WTC11 (cell line): ENCODE data around the gene CPT1A. TPM values are rescaled to one million over a fixed set of nuclear protein-coding genes. Genes with fewer than 3 reads are reported as not detected.

ENCODE experiments used
- ATAC-seq: fragments of 200-7000 bp; cut with Tn5 transposase; 2 replicates; pipeline ENCODE4 v1.10.0; 2021; ENCODE audit warnings: mild to moderate bottlenecking, moderate library complexity
- CTCF ChIA-PET: fragments of 300-600 bp; sonication (Branson Sonifier 250); formaldehyde crosslinking; loops from one replicate; lab custom pipeline; 2021; ENCODE audit warnings: antibody characterized with exemption; lab: Charles Lee
- POLR2A ChIA-PET: fragments of 350-600 bp; sonication (Branson Sonifier 250); formaldehyde crosslinking; loops from one replicate; lab custom pipeline; 2021; ENCODE audit warnings: antibody characterized with exemption; lab: Charles Lee
- DNase-seq: peaks from one replicate; pipeline ENCODE4 v3.0.0; 2021; ENCODE audit warnings: low spot score
- H3K27ac Mint-ChIP-seq: 2 replicates; pipeline ENCODE4 v1.8.0; 2021; ENCODE audit warnings: mixed read lengths
- H3K27me3 Mint-ChIP-seq: 2 replicates; pipeline ENCODE4 v1.8.0; 2021; ENCODE audit warnings: low read depth, mild to moderate bottlenecking, moderate library complexity, mixed read lengths
- H3K36me3 Mint-ChIP-seq: 2 replicates; pipeline ENCODE4 v1.8.0; 2021; ENCODE audit warnings: mixed read lengths
- H3K4me1 Mint-ChIP-seq: 2 replicates; pipeline ENCODE4 v1.8.0; 2022; ENCODE audit warnings: mixed read lengths
- H3K4me3 Mint-ChIP-seq: 2 replicates; pipeline ENCODE4 v1.8.0; 2021; ENCODE audit warnings: mild to moderate bottlenecking, moderate library complexity, mixed read lengths
- H3K9me3 Mint-ChIP-seq: 2 replicates; pipeline ENCODE4 v1.8.0; 2021; ENCODE audit warnings: mixed read lengths
- CREM ChIP-seq: sonication (generic); formaldehyde crosslinking; IDR thresholded peaks from 2 replicates; pipeline ENCODE4 v1.8.1; 2022; ENCODE audit warnings: mild to moderate bottlenecking, missing genetic modification reagents, moderate library complexity
- EMX1 ChIP-seq: fragments of 250-450 bp; sonication (Bioruptor Pico); IDR thresholded peaks from 2 replicates; pipeline ENCODE4 v1.8.0; 2021; ENCODE audit warnings: mild to moderate bottlenecking
- ESRRA ChIP-seq: sonication (generic); formaldehyde crosslinking; IDR thresholded peaks from 2 replicates; pipeline ENCODE4 v1.8.1; 2022; ENCODE audit warnings: mild to moderate bottlenecking, missing genetic modification reagents, borderline replicate concordance
- ETV6 ChIP-seq: sonication (generic); formaldehyde crosslinking; IDR thresholded peaks from 2 replicates; pipeline ENCODE4 v1.8.1; 2022; ENCODE audit warnings: mild to moderate bottlenecking, missing genetic modification reagents
- HMGA2 ChIP-seq: fragments of 250-450 bp; sonication (Bioruptor Pico); IDR thresholded peaks from 2 replicates; pipeline ENCODE4 v1.4.0; 2021; ENCODE audit warnings: mild to moderate bottlenecking, moderate library complexity
- NFATC4 ChIP-seq: fragments of 250-450 bp; sonication (Bioruptor Pico); IDR thresholded peaks from 2 replicates; pipeline ENCODE4 v1.9.0; 2021; ENCODE audit warnings: mild to moderate bottlenecking
- NFYB ChIP-seq: sonication (generic); formaldehyde crosslinking; conservative IDR thresholded peaks from 2 replicates; pipeline ENCODE4 v1.8.0; 2022; ENCODE audit warnings: low read depth, missing genetic modification reagents
- NR2C2 ChIP-seq: sonication (generic); formaldehyde crosslinking; IDR thresholded peaks from 2 replicates; pipeline ENCODE4 v1.8.0; 2022; ENCODE audit warnings: mild to moderate bottlenecking, missing genetic modification reagents
- NR3C1 ChIP-seq: sonication (generic); formaldehyde crosslinking; conservative IDR thresholded peaks from 2 replicates; pipeline ENCODE4 v1.8.1; 2023; ENCODE audit warnings: low read depth, mild to moderate bottlenecking, missing genetic modification reagents
- RELA ChIP-seq: sonication (generic); formaldehyde crosslinking; IDR thresholded peaks from 2 replicates; pipeline ENCODE4 v1.8.1; 2022; ENCODE audit warnings: missing genetic modification reagents, mild to moderate bottlenecking, borderline replicate concordance
- ZNF138 ChIP-seq: sonication (generic); formaldehyde crosslinking; conservative IDR thresholded peaks from 2 replicates; pipeline ENCODE4 v1.8.1; 2022; ENCODE audit warnings: mild to moderate bottlenecking, moderate library complexity, missing genetic modification reagents
- ZNF423 ChIP-seq: fragments of 250-450 bp; sonication (Bioruptor Pico); IDR thresholded peaks from 2 replicates; pipeline ENCODE4 v2.1.2; 2022; ENCODE audit warnings: mild to moderate bottlenecking, moderate library complexity
- ZNF671 ChIP-seq: fragments of 250-450 bp; sonication (Bioruptor Pico); IDR thresholded peaks from 2 replicates; pipeline ENCODE4 v1.8.0; 2021; ENCODE audit warnings: mild to moderate bottlenecking
- total RNA-seq: library from RNA; stranded (reverse); gene quantifications from 3 replicates; pipeline ENCODE4 v1.2.3, GENCODE V29; 2021
- TF ChIP-seq, protein P1 (sequence below): sonication (generic); formaldehyde crosslinking; IDR thresholded peaks from 2 replicates; pipeline ENCODE4 v1.8.0; 2023; ENCODE audit warnings: missing genetic modification reagents, mild to moderate bottlenecking, borderline replicate concordance
- TF ChIP-seq, protein P2 (sequence below): sonication (generic); formaldehyde crosslinking; IDR thresholded peaks from 2 replicates; pipeline ENCODE4 v1.8.1; 2022; ENCODE audit warnings: low read depth, mild to moderate bottlenecking, moderate library complexity, missing genetic modification reagents, borderline replicate concordance
- TF ChIP-seq, protein P3 (sequence below): sonication (generic); formaldehyde crosslinking; IDR thresholded peaks from 2 replicates; pipeline ENCODE4 v1.8.0; 2023; ENCODE audit warnings: mild to moderate bottlenecking, missing genetic modification reagents
- TF ChIP-seq, protein P4 (sequence below): fragments of 250-450 bp; sonication (Bioruptor Pico); IDR thresholded peaks from 2 replicates; pipeline ENCODE4 v1.9.0; 2021; ENCODE audit warnings: mild to moderate bottlenecking, borderline replicate concordance
- TF ChIP-seq, protein P5 (sequence below): sonication (generic); formaldehyde crosslinking; IDR thresholded peaks from 2 replicates; pipeline ENCODE4 v1.8.1; 2023; ENCODE audit warnings: mild to moderate bottlenecking, missing genetic modification reagents, borderline replicate concordance
- TF ChIP-seq, protein P6 (sequence below): sonication (generic); formaldehyde crosslinking; IDR thresholded peaks from 2 replicates; pipeline ENCODE4 v1.8.1; 2022; ENCODE audit warnings: missing genetic modification reagents, borderline replicate concordance

The CPT1A gene
- total RNA-seq, 1 experiment from 2014 or later = 28.1 TPM

DNA sequence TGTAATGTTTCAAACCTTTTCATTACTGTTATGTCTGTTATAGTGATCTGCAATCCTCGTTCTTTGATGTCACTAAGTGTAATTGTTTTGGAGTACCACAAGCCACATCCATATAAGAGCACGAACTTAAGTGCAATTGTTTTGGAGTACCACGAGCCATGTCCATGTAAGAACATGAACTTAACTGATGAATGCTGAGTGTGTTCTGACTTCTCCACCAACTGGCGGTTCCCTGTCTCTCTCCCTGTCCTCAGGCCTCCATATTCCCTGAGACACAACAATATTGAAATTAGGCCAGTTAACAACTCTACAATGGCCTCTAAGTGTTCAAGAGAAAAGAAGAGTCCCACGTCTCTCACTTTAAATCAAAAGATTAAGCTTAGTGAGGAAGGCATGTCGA, 113.9 kb downstream of the CPT1A start (continued):
- TF ChIP-seq, protein P1, sequence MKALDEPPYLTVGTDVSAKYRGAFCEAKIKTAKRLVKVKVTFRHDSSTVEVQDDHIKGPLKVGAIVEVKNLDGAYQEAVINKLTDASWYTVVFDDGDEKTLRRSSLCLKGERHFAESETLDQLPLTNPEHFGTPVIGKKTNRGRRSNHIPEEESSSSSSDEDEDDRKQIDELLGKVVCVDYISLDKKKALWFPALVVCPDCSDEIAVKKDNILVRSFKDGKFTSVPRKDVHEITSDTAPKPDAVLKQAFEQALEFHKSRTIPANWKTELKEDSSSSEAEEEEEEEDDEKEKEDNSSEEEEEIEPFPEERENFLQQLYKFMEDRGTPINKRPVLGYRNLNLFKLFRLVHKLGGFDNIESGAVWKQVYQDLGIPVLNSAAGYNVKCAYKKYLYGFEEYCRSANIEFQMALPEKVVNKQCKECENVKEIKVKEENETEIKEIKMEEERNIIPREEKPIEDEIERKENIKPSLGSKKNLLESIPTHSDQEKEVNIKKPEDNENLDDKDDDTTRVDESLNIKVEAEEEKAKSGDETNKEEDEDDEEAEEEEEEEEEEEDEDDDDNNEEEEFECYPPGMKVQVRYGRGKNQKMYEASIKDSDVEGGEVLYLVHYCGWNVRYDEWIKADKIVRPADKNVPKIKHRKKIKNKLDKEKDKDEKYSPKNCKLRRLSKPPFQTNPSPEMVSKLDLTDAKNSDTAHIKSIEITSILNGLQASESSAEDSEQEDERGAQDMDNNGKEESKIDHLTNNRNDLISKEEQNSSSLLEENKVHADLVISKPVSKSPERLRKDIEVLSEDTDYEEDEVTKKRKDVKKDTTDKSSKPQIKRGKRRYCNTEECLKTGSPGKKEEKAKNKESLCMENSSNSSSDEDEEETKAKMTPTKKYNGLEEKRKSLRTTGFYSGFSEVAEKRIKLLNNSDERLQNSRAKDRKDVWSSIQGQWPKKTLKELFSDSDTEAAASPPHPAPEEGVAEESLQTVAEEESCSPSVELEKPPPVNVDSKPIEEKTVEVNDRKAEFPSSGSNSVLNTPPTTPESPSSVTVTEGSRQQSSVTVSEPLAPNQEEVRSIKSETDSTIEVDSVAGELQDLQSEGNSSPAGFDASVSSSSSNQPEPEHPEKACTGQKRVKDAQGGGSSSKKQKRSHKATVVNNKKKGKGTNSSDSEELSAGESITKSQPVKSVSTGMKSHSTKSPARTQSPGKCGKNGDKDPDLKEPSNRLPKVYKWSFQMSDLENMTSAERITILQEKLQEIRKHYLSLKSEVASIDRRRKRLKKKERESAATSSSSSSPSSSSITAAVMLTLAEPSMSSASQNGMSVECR = no peak
- TF ChIP-seq ESRRA (CRISPR knock-in tag) (no peak), ZNF423 (CRISPR knock-in tag) (no peak), ETV6 (CRISPR knock-in tag) (no peak), ZNF671 (CRISPR knock-in tag) (no peak), ZNF138 (CRISPR knock-in tag) (no peak), EMX1 (no peak)
- TF ChIP-seq, protein P2, sequence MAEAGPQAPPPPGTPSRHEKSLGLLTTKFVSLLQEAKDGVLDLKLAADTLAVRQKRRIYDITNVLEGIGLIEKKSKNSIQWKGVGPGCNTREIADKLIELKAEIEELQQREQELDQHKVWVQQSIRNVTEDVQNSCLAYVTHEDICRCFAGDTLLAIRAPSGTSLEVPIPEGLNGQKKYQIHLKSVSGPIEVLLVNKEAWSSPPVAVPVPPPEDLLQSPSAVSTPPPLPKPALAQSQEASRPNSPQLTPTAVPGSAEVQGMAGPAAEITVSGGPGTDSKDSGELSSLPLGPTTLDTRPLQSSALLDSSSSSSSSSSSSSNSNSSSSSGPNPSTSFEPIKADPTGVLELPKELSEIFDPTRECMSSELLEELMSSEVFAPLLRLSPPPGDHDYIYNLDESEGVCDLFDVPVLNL = no peak
- TF ChIP-seq, protein P3, sequence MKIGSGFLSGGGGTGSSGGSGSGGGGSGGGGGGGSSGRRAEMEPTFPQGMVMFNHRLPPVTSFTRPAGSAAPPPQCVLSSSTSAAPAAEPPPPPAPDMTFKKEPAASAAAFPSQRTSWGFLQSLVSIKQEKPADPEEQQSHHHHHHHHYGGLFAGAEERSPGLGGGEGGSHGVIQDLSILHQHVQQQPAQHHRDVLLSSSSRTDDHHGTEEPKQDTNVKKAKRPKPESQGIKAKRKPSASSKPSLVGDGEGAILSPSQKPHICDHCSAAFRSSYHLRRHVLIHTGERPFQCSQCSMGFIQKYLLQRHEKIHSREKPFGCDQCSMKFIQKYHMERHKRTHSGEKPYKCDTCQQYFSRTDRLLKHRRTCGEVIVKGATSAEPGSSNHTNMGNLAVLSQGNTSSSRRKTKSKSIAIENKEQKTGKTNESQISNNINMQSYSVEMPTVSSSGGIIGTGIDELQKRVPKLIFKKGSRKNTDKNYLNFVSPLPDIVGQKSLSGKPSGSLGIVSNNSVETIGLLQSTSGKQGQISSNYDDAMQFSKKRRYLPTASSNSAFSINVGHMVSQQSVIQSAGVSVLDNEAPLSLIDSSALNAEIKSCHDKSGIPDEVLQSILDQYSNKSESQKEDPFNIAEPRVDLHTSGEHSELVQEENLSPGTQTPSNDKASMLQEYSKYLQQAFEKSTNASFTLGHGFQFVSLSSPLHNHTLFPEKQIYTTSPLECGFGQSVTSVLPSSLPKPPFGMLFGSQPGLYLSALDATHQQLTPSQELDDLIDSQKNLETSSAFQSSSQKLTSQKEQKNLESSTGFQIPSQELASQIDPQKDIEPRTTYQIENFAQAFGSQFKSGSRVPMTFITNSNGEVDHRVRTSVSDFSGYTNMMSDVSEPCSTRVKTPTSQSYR (CRISPR knock-in tag) = no peak

DNA sequence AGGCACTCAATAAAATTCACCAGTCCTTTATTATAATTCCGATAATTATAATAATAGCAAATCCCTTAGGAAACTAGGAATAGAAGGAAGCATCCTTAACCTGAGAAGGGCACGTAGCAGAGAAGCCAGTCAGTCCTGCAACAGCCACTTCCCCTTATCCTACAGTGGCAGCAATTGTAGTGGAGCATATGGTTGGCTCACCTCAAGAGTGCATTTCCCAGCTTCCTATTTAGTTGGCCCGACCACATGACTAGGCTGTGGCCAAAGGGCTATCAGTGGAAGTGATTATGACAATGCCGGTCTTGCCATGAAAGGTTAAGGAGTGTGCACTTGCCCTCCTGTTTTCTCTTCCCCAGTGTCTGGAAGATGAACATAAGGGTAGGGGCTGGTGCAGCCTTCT, 117.4 kb downstream of the CPT1A start:
- no peak overlapping the region for H3K4me3 Mint-ChIP-seq
- DNase-seq = no peak
- peaks cover 23% of the 10 kb centered on the region for H3K9me3 Mint-ChIP-seq
- no peak for ATAC-seq
- CTCF ChIA-PET = interaction anchor here (1.3 kb wide), 1 partner anchor 26 kb away, joined by 3 read pairs; no protein-coding TSS in a partner anchor
- H3K36me3 Mint-ChIP-seq = peaks cover 25% of the 10 kb centered on the region
- no peaks in the 10 kb centered on the region; the same call in 1 of the 2 replicates for H3K27me3 Mint-ChIP-seq
- H3K4me1 Mint-ChIP-seq = peaks cover 7% of the 10 kb centered on the region
- POLR2A ChIA-PET = no interaction called here
- no peak overlapping the region for H3K27ac Mint-ChIP-seq
- TF ChIP-seq HMGA2 (CRISPR knock-in tag) (no peak), NFATC4 (CRISPR knock-in tag) (no peak), NR2C2 (CRISPR knock-in tag) (no peak), NR3C1 (CRISPR knock-in tag) (no peak), NFYB (CRISPR knock-in tag) (no peak), CREM (CRISPR knock-in tag) (no peak), RELA (CRISPR knock-in tag) (no peak)
- TF ChIP-seq, protein P4, sequence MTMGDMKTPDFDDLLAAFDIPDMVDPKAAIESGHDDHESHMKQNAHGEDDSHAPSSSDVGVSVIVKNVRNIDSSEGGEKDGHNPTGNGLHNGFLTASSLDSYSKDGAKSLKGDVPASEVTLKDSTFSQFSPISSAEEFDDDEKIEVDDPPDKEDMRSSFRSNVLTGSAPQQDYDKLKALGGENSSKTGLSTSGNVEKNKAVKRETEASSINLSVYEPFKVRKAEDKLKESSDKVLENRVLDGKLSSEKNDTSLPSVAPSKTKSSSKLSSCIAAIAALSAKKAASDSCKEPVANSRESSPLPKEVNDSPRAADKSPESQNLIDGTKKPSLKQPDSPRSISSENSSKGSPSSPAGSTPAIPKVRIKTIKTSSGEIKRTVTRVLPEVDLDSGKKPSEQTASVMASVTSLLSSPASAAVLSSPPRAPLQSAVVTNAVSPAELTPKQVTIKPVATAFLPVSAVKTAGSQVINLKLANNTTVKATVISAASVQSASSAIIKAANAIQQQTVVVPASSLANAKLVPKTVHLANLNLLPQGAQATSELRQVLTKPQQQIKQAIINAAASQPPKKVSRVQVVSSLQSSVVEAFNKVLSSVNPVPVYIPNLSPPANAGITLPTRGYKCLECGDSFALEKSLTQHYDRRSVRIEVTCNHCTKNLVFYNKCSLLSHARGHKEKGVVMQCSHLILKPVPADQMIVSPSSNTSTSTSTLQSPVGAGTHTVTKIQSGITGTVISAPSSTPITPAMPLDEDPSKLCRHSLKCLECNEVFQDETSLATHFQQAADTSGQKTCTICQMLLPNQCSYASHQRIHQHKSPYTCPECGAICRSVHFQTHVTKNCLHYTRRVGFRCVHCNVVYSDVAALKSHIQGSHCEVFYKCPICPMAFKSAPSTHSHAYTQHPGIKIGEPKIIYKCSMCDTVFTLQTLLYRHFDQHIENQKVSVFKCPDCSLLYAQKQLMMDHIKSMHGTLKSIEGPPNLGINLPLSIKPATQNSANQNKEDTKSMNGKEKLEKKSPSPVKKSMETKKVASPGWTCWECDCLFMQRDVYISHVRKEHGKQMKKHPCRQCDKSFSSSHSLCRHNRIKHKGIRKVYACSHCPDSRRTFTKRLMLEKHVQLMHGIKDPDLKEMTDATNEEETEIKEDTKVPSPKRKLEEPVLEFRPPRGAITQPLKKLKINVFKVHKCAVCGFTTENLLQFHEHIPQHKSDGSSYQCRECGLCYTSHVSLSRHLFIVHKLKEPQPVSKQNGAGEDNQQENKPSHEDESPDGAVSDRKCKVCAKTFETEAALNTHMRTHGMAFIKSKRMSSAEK (CRISPR knock-in tag) = no peak
- TF ChIP-seq, protein P5, sequence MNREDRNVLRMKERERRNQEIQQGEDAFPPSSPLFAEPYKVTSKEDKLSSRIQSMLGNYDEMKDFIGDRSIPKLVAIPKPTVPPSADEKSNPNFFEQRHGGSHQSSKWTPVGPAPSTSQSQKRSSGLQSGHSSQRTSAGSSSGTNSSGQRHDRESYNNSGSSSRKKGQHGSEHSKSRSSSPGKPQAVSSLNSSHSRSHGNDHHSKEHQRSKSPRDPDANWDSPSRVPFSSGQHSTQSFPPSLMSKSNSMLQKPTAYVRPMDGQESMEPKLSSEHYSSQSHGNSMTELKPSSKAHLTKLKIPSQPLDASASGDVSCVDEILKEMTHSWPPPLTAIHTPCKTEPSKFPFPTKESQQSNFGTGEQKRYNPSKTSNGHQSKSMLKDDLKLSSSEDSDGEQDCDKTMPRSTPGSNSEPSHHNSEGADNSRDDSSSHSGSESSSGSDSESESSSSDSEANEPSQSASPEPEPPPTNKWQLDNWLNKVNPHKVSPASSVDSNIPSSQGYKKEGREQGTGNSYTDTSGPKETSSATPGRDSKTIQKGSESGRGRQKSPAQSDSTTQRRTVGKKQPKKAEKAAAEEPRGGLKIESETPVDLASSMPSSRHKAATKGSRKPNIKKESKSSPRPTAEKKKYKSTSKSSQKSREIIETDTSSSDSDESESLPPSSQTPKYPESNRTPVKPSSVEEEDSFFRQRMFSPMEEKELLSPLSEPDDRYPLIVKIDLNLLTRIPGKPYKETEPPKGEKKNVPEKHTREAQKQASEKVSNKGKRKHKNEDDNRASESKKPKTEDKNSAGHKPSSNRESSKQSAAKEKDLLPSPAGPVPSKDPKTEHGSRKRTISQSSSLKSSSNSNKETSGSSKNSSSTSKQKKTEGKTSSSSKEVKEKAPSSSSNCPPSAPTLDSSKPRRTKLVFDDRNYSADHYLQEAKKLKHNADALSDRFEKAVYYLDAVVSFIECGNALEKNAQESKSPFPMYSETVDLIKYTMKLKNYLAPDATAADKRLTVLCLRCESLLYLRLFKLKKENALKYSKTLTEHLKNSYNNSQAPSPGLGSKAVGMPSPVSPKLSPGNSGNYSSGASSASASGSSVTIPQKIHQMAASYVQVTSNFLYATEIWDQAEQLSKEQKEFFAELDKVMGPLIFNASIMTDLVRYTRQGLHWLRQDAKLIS (CRISPR knock-in tag) = no peak
- TF ChIP-seq, protein P6, sequence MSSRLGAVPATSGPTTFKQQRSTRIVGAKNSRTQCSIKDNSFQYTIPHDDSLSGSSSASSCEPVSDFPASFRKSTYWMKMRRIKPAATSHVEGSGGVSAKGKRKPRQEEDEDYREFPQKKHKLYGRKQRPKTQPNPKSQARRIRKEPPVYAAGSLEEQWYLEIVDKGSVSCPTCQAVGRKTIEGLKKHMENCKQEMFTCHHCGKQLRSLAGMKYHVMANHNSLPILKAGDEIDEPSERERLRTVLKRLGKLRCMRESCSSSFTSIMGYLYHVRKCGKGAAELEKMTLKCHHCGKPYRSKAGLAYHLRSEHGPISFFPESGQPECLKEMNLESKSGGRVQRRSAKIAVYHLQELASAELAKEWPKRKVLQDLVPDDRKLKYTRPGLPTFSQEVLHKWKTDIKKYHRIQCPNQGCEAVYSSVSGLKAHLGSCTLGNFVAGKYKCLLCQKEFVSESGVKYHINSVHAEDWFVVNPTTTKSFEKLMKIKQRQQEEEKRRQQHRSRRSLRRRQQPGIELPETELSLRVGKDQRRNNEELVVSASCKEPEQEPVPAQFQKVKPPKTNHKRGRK = no peak
